NCI-H82 treated with DMSO at 0.1 percent for 48 hours (cell line): Measurements from ENCODE around the gene C6orf62.
"Not testable (repeated sequence)": the region's sequence is repeated elsewhere in the genome, so short reads cannot be mapped to it uniquely, and the experiment has no call there.

Experiments
- DNase-seq: peaks from one replicate; lab custom pipeline; 2025; ENCODE audit not compliant: unreplicated experiment; lab: John Stamatoyannopoulos, UW

The C6orf62 gene

GRCh38 chr6:24743265-24743943 is 24.4 kb upstream of the C6orf62 start:
- DNase-seq: no peak

- no peak for DNase-seq
Observed at GRCh38 chr6:24742216-24742738, 23.3 kb upstream of the C6orf62 start.

- DNase-seq: no peak
Observed at GRCh38 chr6:24740861-24741260, 21.9 kb upstream of the C6orf62 start.

GRCh38 chr6:24738741-24739140 is 19.8 kb upstream of the C6orf62 start:
- DNase-seq: no peak

GRCh38 chr6:24734710-24735109 is 15.8 kb upstream of the C6orf62 start:
- DNase-seq: not testable (repeated sequence)

GRCh38 chr6:24734166-24734565 is 15.2 kb upstream of the C6orf62 start:
- no peak for DNase-seq

- not testable (repeated sequence) for DNase-seq
Observed at GRCh38 chr6:24731456-24732134, 12.6 kb upstream of the C6orf62 start.

- DNase-seq: not testable (repeated sequence)
Observed at GRCh38 chr6:24730653-24731052, 11.7 kb upstream of the C6orf62 start.

- DNase-seq: no peak
Observed at GRCh38 chr6:24723270-24723669, 4.3 kb upstream of the C6orf62 start.

- no peak for DNase-seq
Observed at GRCh38 chr6:24721461-24722215, 2.7 kb upstream of the C6orf62 start.

- DNase-seq: peak; percentile 99
Observed at GRCh38 chr6:24720604-24721460, 1.9 kb upstream of the C6orf62 start.

GRCh38 chr6:24720131-24720603 is 1.2 kb upstream of the C6orf62 start:
- DNase-seq: no peak

GRCh38 chr6:24718449-24719124 is 367 bp downstream of the C6orf62 start:
- peak; percentile 40 for DNase-seq

- DNase-seq: not testable (repeated sequence)
Observed at GRCh38 chr6:24716602-24717148, 2.3 kb downstream of the C6orf62 start.

- no peak for DNase-seq
Observed at GRCh38 chr6:24710519-24711303, 8.2 kb downstream of the C6orf62 start.

- DNase-seq: no peak
Observed at GRCh38 chr6:24709014-24709711, 9.8 kb downstream of the C6orf62 start.

GRCh38 chr6:24708612-24709011 is 10.3 kb downstream of the C6orf62 start:
- DNase-seq: no peak

- no peak for DNase-seq
Observed at GRCh38 chr6:24704468-24704867, 14.5 kb downstream of the C6orf62 start.
